ENCODE measurements around the gene IL17REL. TPM values are rescaled to one million over a fixed set of nuclear protein-coding genes. Genes with fewer than 3 reads are reported as not detected.

Gene IL17REL
- total and polyA plus RNA-seq, 2 of the 13 experiments (the other 11 are each of a cell fraction or from before 2014, with no cell fraction given): not detected

- TF ChIP-seq ZBTB40 (IDR thresholded peaks at IDR 0.05): no peak
- TF ChIP-seq ZBTB40 (CRISPR knock-in tag; IDR thresholded peaks at IDR 0.05): no peak
- TF ChIP-seq GABPA (IDR thresholded peaks at IDR 0.05; ENCODE audit: low read depth, low read length): no peak
- peak; percentile 61; the same call in 1 of the 2 replicates for TF ChIP-seq GABPA (CRISPR knock-in tag; IDR thresholded peaks at IDR 0.05; ENCODE audit: low read depth)
- no peak for TF ChIP-seq ZNF850 (CRISPR knock-in tag; conservative IDR thresholded peaks at IDR 0.05)
- TF ChIP-seq MBD4 (IDR thresholded peaks at IDR 0.05; ENCODE audit: borderline replicate concordance, low read length): no peak
- peak; percentile 24; the same call in 1 of the 2 replicates for TF ChIP-seq MEF2D (CRISPR knock-in tag; IDR thresholded peaks at IDR 0.05)
- no peak for TF ChIP-seq NCOR1 (IDR thresholded peaks at IDR 0.05; ENCODE audit: borderline replicate concordance, low read length)
- no peak; the same call in 1 of the 2 replicates for TF ChIP-seq EED (CRISPR knock-in tag; IDR thresholded peaks at IDR 0.05)
- no peak for TF ChIP-seq ZFP36 (IDR thresholded peaks at IDR 0.05; ENCODE audit: borderline replicate concordance, low read depth, low read length, partially characterized antibody)
- TF ChIP-seq SNAPC4 (CRISPR knock-in tag; IDR thresholded peaks at IDR 0.05): no peak
- TF ChIP-seq ZNF589 (CRISPR knock-in tag; conservative IDR thresholded peaks at IDR 0.05): 0 out of 2 replicates have a peak, but pooled peaks have one; percentile 61
- no peak; the same call in 1 of the 2 replicates for TF ChIP-seq ZNF616 (CRISPR knock-in tag; IDR thresholded peaks at IDR 0.05; ENCODE audit: low read depth)
- TF ChIP-seq ZNF703 (CRISPR knock-in tag; IDR thresholded peaks at IDR 0.05; ENCODE audit: borderline replicate concordance): 0 out of 2 replicates have a peak, but pooled peaks have one; percentile 75
- TF ChIP-seq MED13 (CRISPR knock-in tag; IDR thresholded peaks at IDR 0.05): peak; percentile 55
- peak; percentile 18; the same call in 1 of the 2 replicates for TF ChIP-seq GATAD1 (CRISPR knock-in tag; IDR thresholded peaks at IDR 0.05)
These were observed 52.2 kb downstream of the IL17REL start, which contains the start of gene PIM3 (continued) for GRCh38 chr22:49960159-49961004.

Data from HepG2 (cell line).